Measurements from ENCODE around the gene SIGLEC5. TPM values are rescaled to one million over a fixed set of nuclear protein-coding genes. Genes with fewer than 3 reads are reported as not detected.

SIGLEC5 gene
- total and polyA plus RNA-seq, 2 of the 4 experiments (the other 2 are of a cell fraction): not detected

DNA sequence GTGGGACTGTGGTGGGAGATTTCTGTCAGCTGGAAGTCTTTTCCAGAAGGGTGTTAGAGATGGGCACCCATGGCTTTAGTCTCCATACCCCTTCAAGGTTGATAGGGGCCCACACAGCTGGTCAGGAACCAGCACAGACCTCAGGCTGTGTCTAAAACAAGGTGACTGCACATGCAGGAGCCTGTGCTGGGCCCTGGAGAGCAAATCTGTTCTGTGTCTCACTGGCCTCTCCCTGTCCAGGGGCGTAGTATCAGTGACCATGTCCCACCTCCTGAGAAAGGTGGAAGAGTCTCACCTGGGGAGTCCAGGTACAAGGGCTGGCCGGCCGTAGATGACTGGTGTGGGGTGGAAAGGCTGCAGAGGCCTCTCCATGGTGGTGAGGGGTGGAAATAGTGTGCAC is 39.8 kb downstream of the SIGLEC5 start:
- Histone ChIP-seq H3K4me1 (ENCODE audit: control insufficient read depth, insufficient read depth, low read length) (peaks cover 3% of the 10 kb centered on the region; the same call in 1 of the 2 replicates), H3K79me1 (ENCODE audit: low read depth in 1 of 2, low read length in 2 of 2) (peaks cover 0 to 4% of the 10 kb centered on the region in 2 experiments; a peak in 2 of 4 replicates), H3K14ac (replicated peaks; ENCODE audit: low read depth, low read length) (no peak overlapping the region), H3K27me3 (ENCODE audit: control insufficient read depth, insufficient read depth, low read length) (no peaks in the 10 kb centered on the region), H3K23ac (ENCODE audit: low read depth, low read length) (no peak overlapping the region), H4K5ac (ENCODE audit: low read depth, low read length) (no peak overlapping the region), H3K4me3 (ENCODE audit: insufficient read depth, low read depth, low read length) (no peak overlapping the region), H3K27ac (ENCODE audit: insufficient read depth, low read length) (no peak overlapping the region), H3K18ac (ENCODE audit: low read depth, low read length) (no peak overlapping the region), H2AK5ac (ENCODE audit: low read depth, low read length) (no peak overlapping the region), H3K9me3 (ENCODE audit: control insufficient read depth, insufficient read depth, low read length) (peaks cover 21% of the 10 kb centered on the region), H2BK15ac (ENCODE audit: low read depth, low read length) (no peak overlapping the region), H2BK20ac (ENCODE audit: low read depth, low read length) (no peak overlapping the region), H2AK9ac (replicated peaks; ENCODE audit: low read depth, low read length, poor library complexity) (no peak overlapping the region), H2BK120ac (ENCODE audit: low read depth, low read length) (no peak overlapping the region), H2BK5ac (ENCODE audit: low read depth, low read length, poor library complexity, severe bottlenecking) (no peak overlapping the region), H3K9ac (ENCODE audit: low read depth, low read length) (no peak overlapping the region), H4K20me1 (ENCODE audit: insufficient read depth, low read length) (no peaks in the 10 kb centered on the region), H3K4ac (ENCODE audit: low read depth, low read length) (no peak overlapping the region), H2AFZ (replicated peaks; ENCODE audit: low read length, poor library complexity) (no peak overlapping the region), H3K9me1 (ENCODE audit: insufficient read depth, low read length) (peaks cover 6% of the 10 kb centered on the region), H3K56ac (ENCODE audit: extremely low read depth, insufficient read depth, low read length) (no peak overlapping the region), H4K8ac (ENCODE audit: low read depth in 2 of 2, low read length in 2 of 2) (no peak overlapping the region), H3K36me3 (ENCODE audit: control insufficient read depth, insufficient read depth, low read length) (peaks cover 18% of the 10 kb centered on the region), H4K91ac (ENCODE audit: insufficient read depth, low read depth, low read length) (no peak overlapping the region), H3K4me2 (ENCODE audit: low read depth, low read length) (no peak overlapping the region)
- TF ChIP-seq RAD21 (IDR thresholded peaks at IDR 0.05; ENCODE audit: low read length): no peak
- no CpG with 5 or more reads among the region's 3 CpGs for WGBS, 2 experiments (ENCODE audit: extremely low coverage in 2 of 2, insufficient read length in 1 of 2)
- ChIA-PET CTCF (no interaction called here), POLR2A (ENCODE audit: unreplicated experiment) (no interaction called here)
- ATAC-seq (ENCODE audit: low read depth) (no peak), DNase-seq (no peak)
- dilution Hi-C loops (cut with HindIII; ENCODE audit: low sequenced_read_pairs, unreplicated experiment): no loop called here
- in situ Hi-C loops (cut with MboI; ENCODE audit: low sequenced_read_pairs): no loop called here
- BruUV-seq (replicated peaks): no TSS peak
- intact Hi-C loops (cut with micrococcal nuclease): loop anchor here (5.0 kb wide), 1 partner anchor 483 kb away; the partner anchor contains the start of gene CTU1
